ENCODE measurements around the gene BCO1. TPM values are rescaled to one million over a fixed set of nuclear protein-coding genes. Genes with fewer than 3 reads are reported as not detected.

The BCO1 gene
- total RNA-seq, 1 donor from 2014 or later, result 3.5 TPM

GRCh38 chr16:81333356-81333755 lies 94.9 kb downstream of the BCO1 start:
- no peak overlapping the region for H3K4me3 Mint-ChIP-seq
- no peak overlapping the region for H3K4me2 ChIP-seq
- no peaks in the 10 kb centered on the region for H3K27me3 ChIP-seq
- H3K9me3 Mint-ChIP-seq, result peaks cover 8% of the 10 kb centered on the region
- no peak overlapping the region for H2AFZ ChIP-seq (replicated peaks)
- H3K4me1 Mint-ChIP-seq, result peaks cover 10% of the 10 kb centered on the region
- H3K9me3 ChIP-seq (ENCODE audit: low read depth), result no peaks in the 10 kb centered on the region
- peaks cover 47% of the 10 kb centered on the region for H3K79me2 ChIP-seq (ENCODE audit: low read depth)
- H3K9ac ChIP-seq, result no peak overlapping the region
- H4K20me1 ChIP-seq (ENCODE audit: low read depth), result peaks cover 18% of the 10 kb centered on the region
- no peaks in the 10 kb centered on the region for H3F3A ChIP-seq (ENCODE audit: low read depth)
- no peaks in the 10 kb centered on the region for H3K4me1 ChIP-seq
- no peak overlapping the region for H3K27ac ChIP-seq
- H3K4me3 ChIP-seq, result no peak overlapping the region
- H3K36me3 Mint-ChIP-seq, result peaks cover 19% of the 10 kb centered on the region
- H3K27me3 Mint-ChIP-seq (ENCODE audit: insufficient read depth, low read depth), result peaks cover 2% of the 10 kb centered on the region
- H3K36me3 ChIP-seq, result no peaks in the 10 kb centered on the region
- DNase-seq (ENCODE audit: low spot score), result no peak
- TF ChIP-seq EZH2phosphoT487 (IDR thresholded peaks at IDR 0.05) (no peak), EZH2 (IDR thresholded peaks at IDR 0.05) (no peak)
- TF ChIP-seq, protein P1, sequence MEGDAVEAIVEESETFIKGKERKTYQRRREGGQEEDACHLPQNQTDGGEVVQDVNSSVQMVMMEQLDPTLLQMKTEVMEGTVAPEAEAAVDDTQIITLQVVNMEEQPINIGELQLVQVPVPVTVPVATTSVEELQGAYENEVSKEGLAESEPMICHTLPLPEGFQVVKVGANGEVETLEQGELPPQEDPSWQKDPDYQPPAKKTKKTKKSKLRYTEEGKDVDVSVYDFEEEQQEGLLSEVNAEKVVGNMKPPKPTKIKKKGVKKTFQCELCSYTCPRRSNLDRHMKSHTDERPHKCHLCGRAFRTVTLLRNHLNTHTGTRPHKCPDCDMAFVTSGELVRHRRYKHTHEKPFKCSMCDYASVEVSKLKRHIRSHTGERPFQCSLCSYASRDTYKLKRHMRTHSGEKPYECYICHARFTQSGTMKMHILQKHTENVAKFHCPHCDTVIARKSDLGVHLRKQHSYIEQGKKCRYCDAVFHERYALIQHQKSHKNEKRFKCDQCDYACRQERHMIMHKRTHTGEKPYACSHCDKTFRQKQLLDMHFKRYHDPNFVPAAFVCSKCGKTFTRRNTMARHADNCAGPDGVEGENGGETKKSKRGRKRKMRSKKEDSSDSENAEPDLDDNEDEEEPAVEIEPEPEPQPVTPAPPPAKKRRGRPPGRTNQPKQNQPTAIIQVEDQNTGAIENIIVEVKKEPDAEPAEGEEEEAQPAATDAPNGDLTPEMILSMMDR (IDR thresholded peaks at IDR 0.05), result no peak
- H3K27ac Mint-ChIP-seq, result no peak overlapping the region

DNA sequence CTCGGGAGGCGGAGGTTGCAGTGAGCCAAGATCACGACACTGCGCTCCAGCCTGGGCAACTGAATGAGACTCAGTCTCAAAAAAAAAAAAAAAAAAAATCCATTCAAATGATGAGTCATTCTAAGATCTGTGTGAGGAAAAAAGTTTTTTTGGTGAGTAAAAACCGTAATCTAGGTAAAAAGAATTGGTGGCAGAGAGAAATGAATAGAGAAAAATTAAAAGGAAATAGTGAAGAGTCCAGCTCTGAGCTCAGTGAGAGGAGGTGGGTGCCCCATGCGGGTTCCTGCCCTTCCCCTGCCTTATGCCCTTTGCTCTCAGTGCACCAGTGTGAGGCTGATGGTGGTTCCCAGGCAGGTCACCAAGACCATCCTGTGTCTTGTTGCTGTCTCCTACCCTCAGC lies 97.2 kb downstream of the BCO1 start:
- peaks cover 2% of the 10 kb centered on the region for H3K27me3 Mint-ChIP-seq (ENCODE audit: insufficient read depth, low read depth)
- peaks cover 27% of the 10 kb centered on the region for H3K36me3 Mint-ChIP-seq
- H4K20me1 ChIP-seq (ENCODE audit: low read depth), result peaks cover 4% of the 10 kb centered on the region
- no peak overlapping the region for H3K4me3 Mint-ChIP-seq
- H3K4me1 ChIP-seq, result no peaks in the 10 kb centered on the region
- H3K9ac ChIP-seq, result no peak overlapping the region
- no peaks in the 10 kb centered on the region for H3F3A ChIP-seq (ENCODE audit: low read depth)
- no peak overlapping the region for H3K4me2 ChIP-seq
- no peak overlapping the region for H3K27ac ChIP-seq
- no peak overlapping the region for H3K27ac Mint-ChIP-seq
- peaks cover 20% of the 10 kb centered on the region for H3K9me3 Mint-ChIP-seq
- H3K4me3 ChIP-seq, result no peak overlapping the region
- no peak for DNase-seq (ENCODE audit: low spot score)
- H3K79me2 ChIP-seq (ENCODE audit: low read depth), result peaks cover 36% of the 10 kb centered on the region
- no peak overlapping the region for H2AFZ ChIP-seq (replicated peaks)
- no peaks in the 10 kb centered on the region for H3K36me3 ChIP-seq
- H3K9me3 ChIP-seq (ENCODE audit: low read depth), result no peaks in the 10 kb centered on the region
- H3K4me1 Mint-ChIP-seq, result no peaks in the 10 kb centered on the region
- no peaks in the 10 kb centered on the region for H3K27me3 ChIP-seq
- TF ChIP-seq EZH2 (IDR thresholded peaks at IDR 0.05) (no peak), EZH2phosphoT487 (IDR thresholded peaks at IDR 0.05) (no peak)
- TF ChIP-seq, protein P1 (IDR thresholded peaks at IDR 0.05), result no peak

- Mint-ChIP-seq H3K27me3 (ENCODE audit: insufficient read depth, low read depth) (peaks cover 2% of the 10 kb centered on the region), H3K36me3 (peaks cover 25% of the 10 kb centered on the region), H3K4me3 (no peak overlapping the region), H3K27ac (no peak overlapping the region), H3K4me1 (no peaks in the 10 kb centered on the region), H3K9me3 (peaks cover 29% of the 10 kb centered on the region)
- no peak overlapping the region for H3K4me3 ChIP-seq
- no peak overlapping the region for H2AFZ ChIP-seq (replicated peaks)
- no peaks in the 10 kb centered on the region for H3F3A ChIP-seq (ENCODE audit: low read depth)
- no peaks in the 10 kb centered on the region for H3K27me3 ChIP-seq
- peaks cover 32% of the 10 kb centered on the region for H3K79me2 ChIP-seq (ENCODE audit: low read depth)
- no peak for DNase-seq (ENCODE audit: low spot score)
- TF ChIP-seq, protein P1 (IDR thresholded peaks at IDR 0.05), result no peak
- TF ChIP-seq EZH2phosphoT487 (IDR thresholded peaks at IDR 0.05), result no peak
- TF ChIP-seq EZH2 (IDR thresholded peaks at IDR 0.05), result no peak
- H3K9me3 ChIP-seq (ENCODE audit: low read depth), result no peaks in the 10 kb centered on the region
- H3K27ac ChIP-seq, result no peak overlapping the region
- H4K20me1 ChIP-seq (ENCODE audit: low read depth), result peaks cover 4% of the 10 kb centered on the region
- no peaks in the 10 kb centered on the region for H3K36me3 ChIP-seq
- H3K9ac ChIP-seq, result no peak overlapping the region
- no peaks in the 10 kb centered on the region for H3K4me1 ChIP-seq
- H3K4me2 ChIP-seq, result no peak overlapping the region
Observed at GRCh38 chr16:81337097-81337496, 98.6 kb downstream of the BCO1 start.

Other genes starting within 250 kb of the BCO1 start
- 70.5 and 138 TPM in 2 replicates for gene CMC2, start 231.8 kb upstream of the BCO1 start, total RNA-seq (ENCODE audit: low replicate concordance)
- 76.8 and 111 TPM in 2 replicates for gene CENPN, start 231.5 kb upstream of the BCO1 start, total RNA-seq (ENCODE audit: low replicate concordance)
- 73.5 and 95.0 TPM in 2 replicates for gene ATMIN, start 202.8 kb upstream of the BCO1 start, total RNA-seq (ENCODE audit: low replicate concordance)
- 1.7 and 2.5 TPM in 2 replicates for gene C16orf46, start 161.5 kb upstream of the BCO1 start, total RNA-seq (ENCODE audit: low replicate concordance)
- 126 and 235 TPM in 2 replicates for gene GCSH, start 142.3 kb upstream of the BCO1 start, total RNA-seq (ENCODE audit: low replicate concordance)
- gene GAN, start 76.3 kb downstream of the BCO1 start, total RNA-seq (ENCODE audit: low replicate concordance), result 22.0 and 25.5 TPM in 2 replicates
- 6.6 and 12.5 TPM in 2 replicates for gene CMIP, start 206.1 kb downstream of the BCO1 start, total RNA-seq (ENCODE audit: low replicate concordance)

Measured in neural progenitor cell (in vitro differentiated cells).